HG03521 (cell line): ENCODE measurements around the gene FXR2.

Experiments
- ATAC-seq: cut with Tn5 transposase; IDR thresholded peaks from one replicate; pipeline ENCODE4 v1.9.1; 2021; ENCODE audit warnings: mild to moderate bottlenecking, moderate library complexity; ENCODE audit not compliant: unreplicated experiment

Gene FXR2

GRCh38 chr17:7589204-7589868 is 25.4 kb downstream of the FXR2 start:
- no peak for ATAC-seq

- no peak for ATAC-seq
Measured at GRCh38 chr17:7588553-7589203, 26.0 kb downstream of the FXR2 start.

GRCh38 chr17:7587420-7588151 is 27.1 kb downstream of the FXR2 start:
- ATAC-seq, result no peak

DNA sequence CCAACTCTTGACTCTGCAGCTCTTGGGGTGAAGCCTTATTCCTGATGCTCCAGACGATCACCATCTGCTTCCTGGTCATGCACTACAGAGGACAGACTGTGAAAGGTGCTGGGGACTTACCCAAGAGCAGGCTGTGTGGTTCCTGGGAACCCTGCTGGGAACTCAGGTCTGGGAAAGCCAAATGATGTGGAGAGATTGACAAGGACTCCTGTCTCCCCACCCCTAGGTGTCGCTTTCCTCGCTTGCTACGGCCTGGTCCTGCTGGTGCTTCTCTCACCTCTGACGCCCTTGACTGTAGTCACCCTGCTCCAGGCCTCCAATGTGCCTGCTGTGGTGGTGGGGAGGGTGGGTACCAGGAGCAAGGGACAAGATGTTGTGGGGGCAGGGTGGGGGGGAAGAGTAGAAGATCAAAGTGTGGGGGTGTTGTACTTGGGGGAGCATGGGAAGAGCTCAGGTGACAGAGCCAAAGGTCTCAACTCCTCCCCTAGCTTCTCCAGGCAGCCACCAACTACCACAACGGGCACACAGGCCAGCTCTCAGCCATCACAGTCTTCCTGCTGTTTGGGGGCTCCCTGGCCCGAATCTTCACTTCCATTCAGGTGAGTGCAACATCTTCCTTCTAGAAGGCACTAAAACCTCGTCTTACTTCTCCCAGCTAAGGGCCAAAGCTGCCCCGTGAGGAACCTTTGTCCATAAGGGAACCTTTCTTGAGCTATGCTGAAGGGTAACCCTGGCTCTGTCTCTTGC is 27.9 kb downstream of the FXR2 start:
- no peak for ATAC-seq

DNA sequence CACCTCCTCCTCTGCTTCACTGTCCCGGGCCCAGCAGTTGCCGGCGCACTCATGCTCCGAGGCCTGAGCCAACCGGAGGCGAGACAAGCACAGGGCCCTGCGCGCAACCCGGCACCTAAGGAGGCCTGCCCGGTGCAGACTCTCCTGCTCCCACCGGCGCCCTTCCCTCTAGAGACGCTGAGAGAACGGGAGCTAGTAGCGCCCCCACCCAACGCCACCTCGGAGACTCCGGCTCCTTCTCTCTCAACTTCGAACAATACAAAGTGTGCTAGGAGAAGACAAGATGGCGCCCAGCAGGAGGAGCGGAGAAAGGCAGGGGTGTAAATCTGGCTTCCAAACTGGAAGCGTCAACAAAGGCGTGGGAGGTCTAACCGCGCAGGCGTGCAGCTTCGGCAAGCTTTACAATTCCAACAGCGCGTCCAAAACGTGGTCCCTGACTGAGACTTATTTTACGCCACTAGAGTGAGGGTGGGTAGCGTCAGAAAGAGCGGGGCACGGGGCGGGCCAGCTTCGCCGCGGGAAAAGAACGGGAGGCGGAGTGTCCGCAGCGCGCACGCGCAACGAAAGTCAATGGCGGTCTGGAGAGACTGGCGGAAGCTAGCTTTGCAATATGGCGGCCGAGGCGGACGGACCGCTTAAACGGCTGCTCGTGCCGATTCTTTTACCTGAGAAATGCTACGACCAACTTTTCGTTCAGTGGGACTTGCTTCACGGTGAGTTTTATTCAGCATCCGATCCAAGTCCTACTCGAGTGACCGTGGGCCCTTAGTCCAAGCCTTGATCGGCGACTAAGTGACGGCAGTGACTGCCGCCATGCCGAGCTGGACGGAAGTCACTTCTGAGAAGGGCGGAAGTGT is 31.2 kb downstream of the FXR2 start, which contains the start of gene MPDU1:
Gene MPDU1, plus strand, starts transcription at position 600 of the 857 bp plus-strand sequence. Its CDS starts 11 bp downstream, at position 611.
- peak; percentile 71 for ATAC-seq

DNA sequence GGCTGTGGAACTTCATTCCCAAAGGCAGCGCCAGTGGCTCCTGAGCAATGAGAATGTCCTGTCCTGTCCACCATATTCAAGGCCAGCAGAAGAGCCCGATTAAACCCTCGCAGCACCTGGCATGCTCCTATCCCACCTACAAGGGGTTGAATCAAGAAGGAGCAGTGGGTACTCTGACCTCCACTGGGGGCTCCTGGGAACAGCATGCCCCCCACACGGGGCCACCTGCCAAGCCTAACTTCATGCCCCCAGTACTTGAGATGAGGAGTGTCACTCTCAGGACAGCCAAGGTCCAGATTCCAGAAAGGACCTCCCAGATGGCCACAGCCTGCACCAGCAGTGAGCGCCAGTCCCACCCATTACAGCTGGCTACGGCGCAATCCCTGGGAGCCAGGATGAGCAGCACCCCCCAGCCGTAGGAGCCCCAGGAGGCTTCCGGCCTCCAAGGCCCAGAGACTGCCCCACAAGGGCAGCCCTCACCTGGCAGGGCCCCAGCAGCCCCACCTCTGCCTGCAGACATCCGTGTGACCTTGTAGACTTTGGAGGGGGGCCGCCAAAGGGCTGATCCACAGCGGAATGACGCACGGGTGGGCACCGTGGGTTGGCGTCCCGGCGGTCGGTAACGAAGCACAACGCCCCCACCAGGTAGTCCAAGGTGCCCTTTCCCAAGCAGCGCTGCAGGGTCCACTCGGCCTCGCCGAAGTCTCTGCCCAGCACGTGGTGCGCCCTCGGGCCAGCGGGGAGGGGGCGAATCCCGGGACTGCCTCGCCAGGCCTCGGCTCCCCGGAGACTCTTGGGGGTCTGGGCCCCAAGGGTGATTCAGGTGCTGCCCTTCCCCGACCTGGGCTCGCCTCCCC is 32.1 kb downstream of the FXR2 start:
- ATAC-seq, result no peak

- no peak for ATAC-seq
Measured at GRCh38 chr17:7580604-7581575, 33.8 kb downstream of the FXR2 start.

DNA sequence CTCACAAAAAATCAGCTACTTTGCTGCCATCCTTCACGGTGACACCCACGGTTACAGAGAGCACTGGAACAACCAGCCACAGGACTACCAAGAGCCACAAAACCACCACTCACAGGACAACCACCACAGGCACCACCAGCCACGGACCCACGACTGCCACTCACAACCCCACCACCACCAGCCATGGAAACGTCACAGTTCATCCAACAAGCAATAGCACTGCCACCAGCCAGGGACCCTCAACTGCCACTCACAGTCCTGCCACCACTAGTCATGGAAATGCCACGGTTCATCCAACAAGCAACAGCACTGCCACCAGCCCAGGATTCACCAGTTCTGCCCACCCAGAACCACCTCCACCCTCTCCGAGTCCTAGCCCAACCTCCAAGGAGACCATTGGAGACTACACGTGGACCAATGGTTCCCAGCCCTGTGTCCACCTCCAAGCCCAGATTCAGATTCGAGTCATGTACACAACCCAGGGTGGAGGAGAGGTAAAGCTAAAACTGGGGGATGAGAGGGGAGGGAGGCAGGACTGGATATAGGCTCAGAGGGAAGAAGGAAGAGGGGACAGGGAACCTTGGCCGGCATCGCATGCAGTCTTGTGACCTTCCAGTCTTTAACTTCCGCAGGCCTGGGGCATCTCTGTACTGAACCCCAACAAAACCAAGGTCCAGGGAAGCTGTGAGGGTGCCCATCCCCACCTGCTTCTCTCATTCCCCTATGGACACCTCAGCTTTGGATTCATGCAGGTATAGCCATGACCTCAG is 34.7 kb downstream of the FXR2 start:
- no peak for ATAC-seq

GRCh38 chr17:7579001-7579833 is 35.5 kb downstream of the FXR2 start, which contains the start of gene CD68:
CD68 (plus strand) TSS chr17:7579638; CDS start chr17:7579678, 40 bp downstream.
- no peak for ATAC-seq

- no peak for ATAC-seq
Measured at GRCh38 chr17:7577327-7578199, 37.1 kb downstream of the FXR2 start.

- ATAC-seq, result no peak
Measured at GRCh38 chr17:7576432-7576937, 38.2 kb downstream of the FXR2 start.

DNA sequence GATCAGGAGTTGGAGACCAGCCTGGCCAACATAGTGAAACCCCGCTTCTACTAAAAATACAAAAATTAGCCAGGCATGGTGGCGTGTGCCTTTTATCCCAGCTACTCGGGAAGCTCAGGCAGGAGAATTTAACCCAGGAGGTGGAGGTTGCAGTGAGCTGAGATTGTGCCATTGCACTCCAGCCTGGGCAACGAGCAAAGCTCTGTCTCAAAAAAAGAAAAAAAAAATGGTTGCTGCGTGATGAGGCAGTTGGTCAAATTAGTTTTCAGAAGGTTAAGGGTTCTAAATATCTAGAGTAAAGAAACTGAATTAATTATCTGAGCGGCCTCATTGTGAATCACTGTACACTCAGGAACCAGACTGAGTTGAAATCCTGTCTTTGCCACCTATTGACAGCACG is 38.7 kb downstream of the FXR2 start:
- ATAC-seq, result no peak

DNA sequence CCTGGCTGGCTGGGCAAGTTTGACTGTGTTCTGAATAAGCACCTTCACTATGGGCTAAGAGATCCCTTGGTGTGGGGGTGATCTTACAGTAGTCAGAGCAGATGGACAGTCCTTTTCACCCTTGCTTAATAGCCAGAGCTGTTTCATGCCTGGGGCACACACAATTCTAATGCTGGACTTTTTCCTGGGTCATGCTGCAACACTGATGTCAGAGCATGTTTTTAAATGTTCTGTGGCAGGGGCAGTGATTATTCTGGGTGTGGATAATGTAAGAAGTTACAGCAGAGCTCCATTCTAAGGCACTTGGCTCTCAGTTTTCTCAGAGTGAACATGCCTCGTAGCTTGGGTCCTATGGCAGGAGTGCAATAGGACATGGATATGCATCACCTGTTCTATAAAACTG is 39.2 kb downstream of the FXR2 start:
- no peak for ATAC-seq

- no peak for ATAC-seq
Measured at GRCh38 chr17:7574176-7574953, 40.3 kb downstream of the FXR2 start.
